NCI-H748 (cell line): Measurements from ENCODE around the gene PABPN1.
"Not testable (repeated sequence)": the region's sequence is repeated elsewhere in the genome, so short reads cannot be mapped to it uniquely, and the experiment has no call there.

Experiments
- DNase-seq: peaks from one replicate; lab custom pipeline; 2025; ENCODE audit not compliant: unreplicated experiment; lab: John Stamatoyannopoulos, UW

PABPN1 gene

DNA sequence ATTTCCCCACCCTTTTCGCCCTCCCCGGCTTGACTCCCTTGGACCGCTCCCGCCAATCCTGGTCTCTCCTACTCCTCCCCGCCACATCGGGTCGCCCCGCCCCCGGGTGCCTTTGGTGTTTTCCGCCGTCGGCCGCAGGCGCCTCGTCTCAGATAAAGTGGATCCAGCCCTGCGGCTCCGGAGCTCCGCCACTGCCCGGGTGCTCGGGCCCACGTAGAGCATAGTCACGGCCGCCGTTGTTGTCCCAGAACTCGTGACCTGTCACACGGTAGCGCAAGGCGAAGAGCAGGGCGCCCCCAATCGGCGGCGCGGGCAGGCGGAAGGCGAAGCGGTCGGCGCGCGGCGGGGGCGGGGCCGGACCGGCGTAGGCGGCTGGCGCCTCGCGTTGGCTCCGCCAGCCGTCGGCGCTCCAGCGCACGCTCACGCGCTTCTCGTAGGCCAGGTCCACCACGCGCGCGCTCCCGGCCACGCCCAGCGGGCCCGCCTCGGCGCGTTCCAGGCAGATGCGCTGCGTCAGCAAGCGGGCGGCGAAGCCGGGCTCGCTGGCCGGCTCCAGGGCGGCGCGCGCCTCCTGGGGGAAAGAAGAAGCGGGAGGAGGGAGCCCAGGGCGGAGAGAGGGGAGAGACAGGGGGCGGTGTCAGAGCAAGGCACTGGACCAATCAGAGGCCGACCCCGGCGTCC lies 19.8 kb upstream of the PABPN1 start:
- peak; percentile 99 for DNase-seq

DNA sequence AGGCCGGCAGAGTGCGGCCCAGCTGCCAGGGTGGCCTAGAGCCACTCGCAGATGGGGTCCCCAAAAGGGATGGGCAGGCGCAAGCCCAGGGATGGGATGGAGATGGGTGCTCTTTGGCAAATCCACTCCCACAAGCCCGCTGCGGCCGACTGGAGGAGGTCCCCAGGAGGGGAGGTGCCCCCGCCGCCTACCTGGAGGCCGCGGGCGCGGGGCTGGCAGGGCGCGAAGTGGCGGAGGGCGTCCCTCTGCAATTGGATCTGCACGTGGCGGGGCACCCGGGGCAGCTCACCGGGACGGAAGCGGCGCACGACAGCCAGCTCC lies 19.3 kb upstream of the PABPN1 start:
- no peak for DNase-seq

DNA sequence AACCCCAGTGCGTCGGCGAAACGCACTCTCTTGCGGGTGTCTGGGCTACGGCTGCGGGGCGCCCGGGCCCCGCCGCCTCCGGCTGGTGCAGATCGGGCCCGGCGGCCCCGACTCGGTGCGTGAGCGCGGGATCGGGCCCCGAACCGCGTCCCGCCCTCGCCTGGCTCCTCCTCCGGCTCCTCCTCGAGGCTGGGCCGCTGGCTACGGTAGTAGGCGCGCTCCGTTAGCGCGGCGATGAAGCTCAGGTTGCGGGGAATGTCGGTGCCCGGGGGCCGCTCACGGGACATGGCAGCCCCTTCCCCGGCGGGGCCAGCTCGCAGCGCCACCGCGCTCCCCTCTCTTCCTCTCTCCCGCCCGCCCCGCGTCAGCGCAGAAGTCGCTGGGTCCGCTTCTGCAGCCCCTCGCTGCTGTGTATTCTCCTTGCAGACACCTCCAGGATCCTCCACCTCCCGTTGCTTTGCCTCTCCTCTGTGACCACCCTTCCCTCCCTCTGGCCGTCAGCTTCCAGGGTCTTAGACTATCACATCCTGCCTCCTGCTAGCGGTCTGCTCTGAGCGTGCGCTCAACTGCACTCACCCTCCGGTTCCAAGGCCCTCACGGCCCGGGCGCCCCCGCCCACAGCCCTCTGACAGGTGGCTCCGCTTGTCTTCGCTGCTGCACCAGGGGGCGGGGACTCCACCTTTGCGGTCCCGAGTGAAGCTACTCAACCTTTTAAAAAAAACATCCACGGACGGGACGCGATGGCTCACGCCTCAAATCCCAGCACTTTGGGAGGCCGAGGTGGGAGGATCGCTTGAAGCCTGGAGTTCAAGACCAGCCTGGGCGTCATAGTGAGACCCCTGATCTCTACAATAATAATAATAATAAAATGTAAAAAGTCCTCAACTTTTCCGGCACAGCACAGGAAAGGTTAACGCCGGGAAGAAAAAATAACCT lies 18.7 kb upstream of the PABPN1 start, which contains the start of gene PPP1R3E:
Gene PPP1R3E, minus strand, starts transcription at position 570 of the 936 bp plus-strand sequence. Its CDS starts 283 bp downstream, at position 287.
- DNase-seq, result peak; percentile 88

GRCh38 chr14:23306412-23307145 lies 14.7 kb upstream of the PABPN1 start, which contains the start of gene BCL2L2:
Gene BCL2L2 (plus strand): TSS chr14:23306833. CDS start chr14:23307768, 935 bp downstream.
- DNase-seq, result peak; percentile 92

DNA sequence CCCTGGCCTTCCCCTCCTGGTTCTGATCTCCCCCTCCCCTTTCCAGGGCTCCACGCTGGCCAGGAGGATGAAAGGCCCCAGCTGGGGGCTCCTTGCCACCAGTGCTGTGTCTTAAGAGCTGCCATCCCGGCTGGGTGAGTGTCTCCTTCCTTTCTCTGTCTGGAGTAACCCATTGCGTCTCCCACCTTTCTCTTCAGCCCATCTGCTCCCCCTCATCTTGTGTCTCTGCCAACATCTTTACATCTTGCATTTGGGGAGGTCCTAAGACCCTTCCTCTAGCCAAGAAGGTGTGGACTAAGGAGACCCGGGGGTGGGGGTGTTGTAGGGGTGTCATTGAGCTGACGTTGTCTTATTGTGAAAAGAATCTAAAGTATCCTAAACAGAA lies 14.1 kb upstream of the PABPN1 start:
- no peak for DNase-seq

GRCh38 chr14:23307687-23308644 lies 13.3 kb upstream of the PABPN1 start:
- DNase-seq, result no peak

DNA sequence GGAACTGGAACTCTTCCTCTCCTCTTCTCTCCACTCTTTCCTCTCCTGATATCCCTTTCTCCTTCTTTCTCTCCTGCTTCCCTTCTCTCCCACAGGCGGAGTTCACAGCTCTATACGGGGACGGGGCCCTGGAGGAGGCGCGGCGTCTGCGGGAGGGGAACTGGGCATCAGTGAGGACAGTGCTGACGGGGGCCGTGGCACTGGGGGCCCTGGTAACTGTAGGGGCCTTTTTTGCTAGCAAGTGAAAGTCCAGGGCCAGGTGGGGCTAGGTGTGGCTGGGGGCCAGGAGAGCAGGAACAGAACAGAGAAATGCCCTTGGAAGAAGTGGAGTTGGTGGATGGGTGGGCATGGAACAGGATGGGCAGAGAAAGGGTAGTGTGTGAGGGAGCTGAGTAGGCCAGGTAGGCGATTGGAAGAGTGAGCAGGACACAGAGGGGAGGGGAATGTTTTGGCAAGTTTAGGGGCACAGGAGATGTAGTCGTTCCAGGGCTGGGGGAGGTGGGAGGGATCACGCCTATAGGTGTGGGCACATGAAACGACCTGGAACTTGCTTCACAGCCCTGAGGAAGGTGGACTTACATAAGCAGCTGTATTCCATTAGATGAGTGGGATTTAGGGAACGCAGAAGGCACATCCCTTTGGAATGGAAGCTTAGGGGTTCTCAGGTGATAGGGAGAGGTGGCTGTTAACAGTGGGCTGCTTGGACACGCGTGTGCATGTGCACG lies 12.4 kb upstream of the PABPN1 start:
- no peak for DNase-seq

DNA sequence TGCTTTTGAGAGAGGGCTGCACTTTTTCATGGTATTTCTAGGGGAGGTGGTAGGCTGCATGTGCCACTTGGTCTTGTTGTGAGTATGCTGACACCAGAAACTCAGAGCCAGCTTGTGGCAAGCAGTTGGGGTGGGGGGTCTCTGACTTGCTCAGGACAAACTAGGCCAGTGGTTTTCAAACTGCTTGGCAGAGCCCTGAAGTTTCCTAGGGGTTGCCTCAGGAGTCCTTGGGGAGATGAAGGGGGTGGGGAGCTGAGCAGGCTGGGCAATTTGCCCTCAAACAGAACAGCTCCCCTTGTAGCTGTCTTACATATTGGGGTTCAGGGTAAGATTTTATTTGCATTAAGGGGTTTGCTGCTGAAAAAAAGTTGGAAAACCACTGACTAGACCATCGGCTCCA lies 10.7 kb upstream of the PABPN1 start:
- DNase-seq, result no peak

GRCh38 chr14:23316300-23316699 lies 5.0 kb upstream of the PABPN1 start:
- DNase-seq, result no peak

GRCh38 chr14:23319746-23320583 lies 1.3 kb upstream of the PABPN1 start:
- DNase-seq, result no peak

GRCh38 chr14:23321572-23322547 lies 603 bp downstream of the PABPN1 start:
- peak; percentile 61 for DNase-seq

DNA sequence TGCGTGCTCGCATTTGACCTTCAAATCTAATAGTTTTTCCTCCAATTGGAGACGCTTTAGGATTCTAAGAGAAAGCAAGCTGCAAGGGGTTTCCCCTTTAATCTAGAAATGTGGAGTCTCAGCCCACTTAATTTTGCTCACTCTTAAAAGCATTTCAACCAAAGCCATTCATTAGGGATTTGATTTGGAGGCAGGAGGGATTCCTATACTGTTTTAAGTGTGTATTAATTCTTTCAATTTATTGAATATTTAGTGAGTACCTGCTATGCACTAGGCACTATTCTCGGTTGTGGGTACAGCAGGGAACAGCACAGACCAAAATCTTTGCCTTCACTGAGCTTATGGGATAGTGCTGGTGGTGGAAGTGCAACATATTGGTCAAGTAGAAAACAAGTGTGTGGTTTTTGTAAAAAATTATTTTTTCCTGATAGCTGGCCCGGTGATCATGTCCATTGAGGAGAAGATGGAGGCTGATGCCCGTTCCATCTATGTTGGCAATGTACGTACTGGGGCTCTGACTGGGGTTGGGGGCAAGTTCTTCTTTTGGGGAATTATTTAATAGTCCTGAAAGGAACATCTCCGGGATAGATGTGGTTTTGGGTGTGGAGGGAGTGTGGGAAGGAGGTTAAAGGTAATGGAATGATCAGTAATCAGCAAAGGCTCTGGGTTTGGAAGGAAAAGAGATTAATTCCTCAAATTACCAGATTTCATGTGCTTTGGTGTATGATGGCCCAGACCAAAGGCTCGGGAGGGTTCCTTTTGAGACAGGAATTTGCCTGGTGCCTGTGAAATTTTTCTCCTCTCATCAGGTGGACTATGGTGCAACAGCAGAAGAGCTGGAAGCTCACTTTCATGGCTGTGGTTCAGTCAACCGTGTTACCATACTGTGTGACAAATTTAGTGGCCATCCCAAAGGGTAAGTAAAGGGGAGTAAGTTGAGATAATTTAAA lies 1.6 kb downstream of the PABPN1 start:
- DNase-seq, result no peak

GRCh38 chr14:23323838-23324454 lies 2.7 kb downstream of the PABPN1 start:
- DNase-seq, result no peak

DNA sequence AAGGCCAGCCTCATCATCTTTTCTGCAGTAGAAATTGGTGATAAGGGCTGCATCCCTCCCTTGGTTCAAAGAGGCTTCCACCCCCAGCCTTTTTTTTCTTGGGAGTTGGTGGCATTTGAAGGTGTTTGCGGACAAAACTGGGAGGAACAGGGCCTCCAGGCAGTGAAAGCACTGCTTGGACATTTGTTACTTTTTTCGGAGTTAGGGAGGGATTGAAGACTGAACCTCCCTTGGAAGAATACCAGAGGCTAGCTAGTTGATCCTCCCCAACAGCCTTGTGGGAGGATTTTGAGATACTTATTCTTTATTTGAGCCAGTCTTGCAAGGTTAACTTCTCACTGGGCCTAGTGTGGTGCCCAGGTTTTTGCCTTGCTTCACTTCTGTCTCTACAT lies 3.2 kb downstream of the PABPN1 start:
- no peak for DNase-seq

DNA sequence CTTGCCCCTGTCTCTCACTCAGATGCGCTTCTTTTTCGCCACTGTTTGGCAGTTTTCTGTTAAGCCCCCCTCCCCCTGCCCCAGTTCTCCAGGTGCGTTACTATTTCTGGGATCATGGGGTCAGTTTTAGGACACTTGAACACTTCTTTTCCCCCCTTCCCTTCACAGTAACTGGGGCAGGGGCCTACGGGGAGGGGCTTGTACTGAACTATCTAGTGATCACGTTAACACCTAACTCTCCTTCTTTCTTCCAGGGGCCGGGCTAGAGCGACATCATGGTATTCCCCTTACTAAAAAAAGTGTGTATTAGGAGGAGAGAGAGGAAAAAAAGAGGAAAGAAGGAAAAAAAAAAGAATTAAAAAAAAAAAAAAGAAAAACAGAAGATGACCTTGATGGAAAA lies 3.7 kb downstream of the PABPN1 start:
- no peak for DNase-seq

- not testable (repeated sequence) for DNase-seq
Observed at GRCh38 chr14:23325746-23326145, 4.5 kb downstream of the PABPN1 start.
